GM21528 (cell line): ENCODE results near the gene ITPRIPL2.

Experiments used
- ATAC-seq: cut with Tn5 transposase; IDR thresholded peaks from one replicate; pipeline ENCODE4 v1.9.1; 2021; ENCODE audit warnings: mild to moderate bottlenecking, moderate library complexity; ENCODE audit not compliant: unreplicated experiment, low FRiP score

The ITPRIPL2 gene

GRCh38 chr16:19116711-19117449, 3.1 kb downstream of the ITPRIPL2 start:
- ATAC-seq, result no peak

GRCh38 chr16:19118938-19119431, 5.2 kb downstream of the ITPRIPL2 start:
- ATAC-seq, result no peak

- no peak for ATAC-seq
Measured at GRCh38 chr16:19119564-19119963, 5.8 kb downstream of the ITPRIPL2 start.

GRCh38 chr16:19123535-19124178, 9.9 kb downstream of the ITPRIPL2 start:
- no peak for ATAC-seq

GRCh38 chr16:19126300-19126699, 12.5 kb downstream of the ITPRIPL2 start:
- ATAC-seq, result no peak

GRCh38 chr16:19127205-19127604, 13.4 kb downstream of the ITPRIPL2 start:
- ATAC-seq, result no peak

GRCh38 chr16:19127674-19128131, 13.9 kb downstream of the ITPRIPL2 start:
- peak; percentile 65 for ATAC-seq

GRCh38 chr16:19128454-19129200, 14.9 kb downstream of the ITPRIPL2 start:
- no peak for ATAC-seq

GRCh38 chr16:19130385-19130784, 16.6 kb downstream of the ITPRIPL2 start:
- ATAC-seq, result no peak

- ATAC-seq, result no peak
Measured at GRCh38 chr16:19130852-19131824, 17.4 kb downstream of the ITPRIPL2 start.

- ATAC-seq, result no peak
Measured at GRCh38 chr16:19131825-19132218, 18.1 kb downstream of the ITPRIPL2 start.

GRCh38 chr16:19132255-19132654, 18.5 kb downstream of the ITPRIPL2 start:
- ATAC-seq, result no peak

GRCh38 chr16:19132898-19133297, 19.1 kb downstream of the ITPRIPL2 start:
- ATAC-seq, result no peak

GRCh38 chr16:19133600-19133999, 19.8 kb downstream of the ITPRIPL2 start:
- no peak for ATAC-seq

GRCh38 chr16:19135201-19135842, 21.6 kb downstream of the ITPRIPL2 start:
- no peak for ATAC-seq

- no peak for ATAC-seq
Measured at GRCh38 chr16:19135896-19136438, 22.2 kb downstream of the ITPRIPL2 start.

- no peak for ATAC-seq
Measured at GRCh38 chr16:19136549-19137196, 22.9 kb downstream of the ITPRIPL2 start.

GRCh38 chr16:19137201-19138128, 23.7 kb downstream of the ITPRIPL2 start:
- ATAC-seq, result no peak
